Smooth muscle cell (in vitro differentiated cells): ENCODE measurements around the gene AATK. TPM values are rescaled to one million over a fixed set of nuclear protein-coding genes. Genes with fewer than 3 reads are reported as not detected.
A peak's percentile ranks its signal among the peaks of the same experiment; 100 is the strongest.

Source experiments
- DNase-seq: peaks from one replicate; lab custom pipeline; 2025; ENCODE audit not compliant: unreplicated experiment; lab: John Stamatoyannopoulos, UW
- H2AFZ ChIP-seq: fragments of 200-600 bp; sonication (generic); 2 replicates; pipeline ENCODE4 v1.6.0; 2016; ENCODE audit warnings: antibody characterized with exemption, low read depth, mild to moderate bottlenecking
- H3F3A ChIP-seq: fragments of 200-600 bp; sonication (generic); 2 replicates; pipeline ENCODE4 v1.6.0; 2017; ENCODE audit warnings: antibody characterized with exemption, low read depth
- H3K27ac ChIP-seq: fragments of 200-600 bp; sonication (generic); 2 replicates; pipeline ENCODE4 v1.5.1; 2016; ENCODE audit warnings: low read depth, mild to moderate bottlenecking
- H3K27me3 ChIP-seq: fragments of 200-600 bp; sonication (generic); 2 replicates; pipeline ENCODE4 v1.6.1; 2016; ENCODE audit warnings: low read depth, mild to moderate bottlenecking
- H3K36me3 ChIP-seq: fragments of 200-600 bp; sonication (generic); 2 replicates; pipeline ENCODE4 v1.5.1; 2016; ENCODE audit warnings: low read depth
- H3K4me1 ChIP-seq: fragments of 200-600 bp; sonication (generic); 2 replicates; pipeline ENCODE4 v1.5.1; 2016; ENCODE audit warnings: low read depth
- H3K4me2 ChIP-seq: fragments of 200-600 bp; sonication (generic); 2 replicates; pipeline ENCODE4 v1.6.0; 2016; ENCODE audit warnings: mild to moderate bottlenecking
- H3K4me3 ChIP-seq: fragments of 200-600 bp; sonication (generic); 2 replicates; pipeline ENCODE4 v1.5.1; 2016; ENCODE audit warnings: mild to moderate bottlenecking
- H3K79me2 ChIP-seq: fragments of 200-600 bp; sonication (generic); 2 replicates; pipeline ENCODE4 v1.6.0; 2016; ENCODE audit warnings: low read depth, mild to moderate bottlenecking
- H3K9ac ChIP-seq: fragments of 200-600 bp; sonication (generic); 2 replicates; pipeline ENCODE4 v1.6.0; 2016; ENCODE audit warnings: low read depth
- H3K9me3 ChIP-seq: fragments of 200-600 bp; sonication (generic); replicated peaks from 2 replicates; pipeline ENCODE4 v1.5.1; 2016; ENCODE audit warnings: low read depth
- H4K20me1 ChIP-seq: fragments of 200-600 bp; sonication (generic); 2 replicates; pipeline ENCODE4 v1.6.0; 2016; ENCODE audit warnings: low read depth
- CTCF ChIP-seq: fragments of 200-600 bp; sonication (generic); IDR thresholded peaks from 2 replicates; pipeline ENCODE4 v1.5.1; 2017; ENCODE audit warnings: borderline replicate concordance, mild to moderate bottlenecking, antibody characterized with exemption; ENCODE audit not compliant: insufficient read depth, poor library complexity, severe bottlenecking
- WGBS: methylation state at CpG from one replicate; pipeline ENCODE4 v1.1.7; 2016; ENCODE audit warnings: low lambda C conversion rate; 5-methylcytosine and 5-hydroxymethylcytosine counted together
- polyA plus RNA-seq: library from polyadenylated mRNA; unstranded; fragments of >200 nt; fragmentation: Nextera tagmentation; extraction: Ambion mirVana; gene quantifications from 2 replicates; pipeline ENCODE4 v1.2.1, GENCODE V29; 2016
- total RNA-seq: library from RNA; depleted of rRNA; stranded (reverse); fragments of >200 nt; gene quantifications from 2 replicates; pipeline ENCODE4 v1.2.3, GENCODE V29; 2014

Gene AATK
- total and polyA plus RNA-seq, 2 experiments from 2014 or later, result 0.61 to 0.67 TPM

DNA sequence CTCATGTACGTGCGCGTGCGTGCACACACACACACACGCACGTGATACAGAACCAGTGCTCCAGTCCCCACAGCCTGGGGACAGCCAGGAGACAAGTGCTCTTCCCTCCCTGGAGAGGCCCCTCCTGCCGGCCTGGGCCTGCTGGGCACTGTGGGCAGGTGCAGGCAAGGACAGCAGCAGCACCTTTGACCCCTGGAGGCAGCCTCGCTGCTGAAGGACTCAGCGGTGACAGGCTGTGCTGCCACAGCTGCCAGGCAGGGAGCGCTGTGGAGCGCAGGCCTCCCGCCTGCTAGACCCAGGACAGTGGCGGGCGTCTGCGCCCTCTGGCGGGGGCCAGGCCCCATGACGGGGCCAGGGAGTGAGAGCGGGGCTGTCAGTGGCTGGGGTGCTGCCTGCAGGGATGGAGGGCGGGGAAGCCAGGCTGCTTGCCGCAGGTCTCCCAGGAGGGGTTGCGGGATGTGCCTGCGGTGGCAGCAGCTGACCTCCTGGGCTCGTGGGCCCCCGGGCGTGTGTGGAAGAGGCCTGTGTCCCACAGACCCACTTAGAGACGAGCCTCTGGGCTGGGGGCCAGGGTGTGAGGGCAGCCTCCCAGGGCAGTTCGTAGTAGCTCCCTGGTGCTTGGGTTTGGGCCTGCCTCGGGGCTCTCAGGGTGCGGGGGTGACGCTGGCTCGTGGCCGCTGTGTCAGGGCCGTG lies 64.3 kb downstream of the AATK start:
- DNase-seq, result peak; percentile 53
- no peak overlapping the region for H3K4me3 ChIP-seq
- H3K27me3 ChIP-seq, result no peaks in the 10 kb centered on the region
- peaks cover 14% of the 10 kb centered on the region for H3K4me1 ChIP-seq
- peaks cover 3% of the 10 kb centered on the region for H3F3A ChIP-seq
- no peaks in the 10 kb centered on the region for H3K9me3 ChIP-seq
- no peak overlapping the region for H3K27ac ChIP-seq
- H2AFZ ChIP-seq, result no peak overlapping the region
- no peak overlapping the region for H3K9ac ChIP-seq
- peak; percentile 100 for TF ChIP-seq CTCF
- H3K4me2 ChIP-seq, result no peak overlapping the region
- H3K36me3 ChIP-seq, result no peaks in the 10 kb centered on the region
- WGBS, result 51% methylated on average over 32 of the region's 33 CpGs
- H3K79me2 ChIP-seq, result no peaks in the 10 kb centered on the region
- H4K20me1 ChIP-seq, result peaks cover 14% of the 10 kb centered on the region

GRCh38 chr17:81100668-81101067 lies 65.4 kb downstream of the AATK start:
- no peak for TF ChIP-seq CTCF
- Histone ChIP-seq H3K9me3 (no peaks in the 10 kb centered on the region), H3K4me2 (no peak overlapping the region), H3K27me3 (no peaks in the 10 kb centered on the region), H3K4me3 (no peak overlapping the region), H4K20me1 (peaks cover 14% of the 10 kb centered on the region), H3K36me3 (no peaks in the 10 kb centered on the region), H2AFZ (no peak overlapping the region), H3F3A (peaks cover 8% of the 10 kb centered on the region), H3K9ac (no peak overlapping the region), H3K79me2 (no peaks in the 10 kb centered on the region), H3K4me1 (peaks cover 21% of the 10 kb centered on the region), H3K27ac (no peak overlapping the region)
- DNase-seq, result no peak
- WGBS, result 97% methylated on average over 10 of the region's 10 CpGs

DNA sequence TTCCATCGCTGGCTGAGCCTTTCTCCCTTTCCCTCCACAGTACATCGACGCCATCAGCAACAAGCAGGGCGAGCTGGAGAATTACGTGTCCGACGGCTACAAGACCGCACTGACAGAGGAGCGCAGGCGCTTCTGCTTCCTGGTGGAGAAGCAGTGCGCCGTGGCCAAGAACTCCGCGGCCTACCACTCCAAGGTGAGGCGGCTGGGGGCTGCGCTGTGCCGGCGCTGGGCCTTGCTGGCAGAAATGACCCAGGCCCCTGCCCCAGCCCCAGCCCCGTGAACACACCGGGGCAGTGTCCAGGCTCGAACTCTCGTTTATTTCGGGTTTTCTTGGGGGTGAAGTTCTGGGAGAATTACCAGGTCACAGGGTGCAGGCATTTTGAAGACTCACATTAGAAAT lies 66.1 kb downstream of the AATK start:
- H3K27ac ChIP-seq, result no peak overlapping the region

More for the DNA sequence above, 66.1 kb downstream of the AATK start:
- H3K27me3 ChIP-seq, result no peaks in the 10 kb centered on the region
- TF ChIP-seq CTCF, result no peak
- peaks cover 14% of the 10 kb centered on the region for H4K20me1 ChIP-seq
- no peak overlapping the region for H2AFZ ChIP-seq
- 98% methylated on average over 23 of the region's 23 CpGs for WGBS
- H3K4me2 ChIP-seq, result no peak overlapping the region
- peaks cover 28% of the 10 kb centered on the region for H3K4me1 ChIP-seq
- no peaks in the 10 kb centered on the region for H3K36me3 ChIP-seq
- no peak overlapping the region for H3K4me3 ChIP-seq
- H3K9ac ChIP-seq, result no peak overlapping the region
- no peaks in the 10 kb centered on the region for H3K79me2 ChIP-seq
- peaks cover 11% of the 10 kb centered on the region for H3F3A ChIP-seq
- no peaks in the 10 kb centered on the region for H3K9me3 ChIP-seq
- DNase-seq, result no peak
